ENCODE measurements around the gene MNT. TPM values are rescaled to one million over a fixed set of nuclear protein-coding genes. Genes with fewer than 3 reads are reported as not detected.

The MNT gene
- total RNA-seq, 3 donors from 2014 or later (not counting 1 experiment from before 2014, with no cell fraction given), result 72.3 to 108 (median 77.6) TPM

DNA sequence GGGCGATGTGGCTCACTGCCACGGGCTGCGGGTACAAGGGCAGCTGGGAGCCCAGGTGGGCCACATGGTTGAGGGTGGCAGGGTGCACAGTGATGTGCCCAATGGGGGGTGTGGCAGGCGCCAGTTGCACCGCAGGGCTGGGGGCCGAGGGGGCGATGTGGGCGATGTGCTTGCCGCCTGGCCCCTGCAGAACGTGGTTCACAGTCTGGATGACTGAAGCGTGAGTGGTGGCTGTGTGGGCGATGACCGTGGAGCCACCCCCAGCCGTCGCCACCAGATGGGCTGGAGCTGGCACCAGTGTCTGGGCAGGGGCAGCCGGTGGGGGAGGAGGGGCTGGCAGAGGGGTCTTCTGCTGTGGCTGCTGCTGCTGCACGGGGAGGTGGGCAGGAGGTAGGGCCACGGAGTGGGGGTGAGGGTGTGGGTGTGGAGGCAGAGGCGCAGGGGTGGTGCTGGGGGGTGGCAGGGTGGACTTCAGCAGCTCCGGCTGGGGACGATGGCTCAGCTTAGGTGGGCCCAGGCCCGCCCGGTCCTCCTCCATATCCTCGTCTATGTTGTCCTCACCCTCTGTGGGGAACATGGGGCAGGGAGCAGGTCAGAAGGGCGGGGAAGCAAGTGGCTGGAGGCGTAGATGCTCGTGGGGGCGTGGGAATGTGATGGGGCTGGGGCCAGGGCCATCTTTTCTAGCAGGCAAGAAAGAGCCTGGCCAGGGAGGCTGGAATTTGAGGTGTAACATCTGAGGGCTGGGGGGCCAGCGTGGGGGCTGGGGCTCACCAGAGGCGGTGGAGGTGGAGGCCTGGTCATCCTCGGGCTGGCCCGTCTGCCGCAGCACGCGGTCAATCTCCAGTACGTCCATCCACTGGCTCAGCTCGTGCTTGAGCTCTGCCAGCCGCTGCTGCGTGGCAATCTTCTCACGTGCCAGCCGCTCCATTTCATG, 13.5 kb downstream of the MNT start:
- H3K36me3 ChIP-seq (ENCODE audit: control insufficient read depth, insufficient read depth, low read length), result peaks cover 19% of the 10 kb centered on the region
- TF ChIP-seq, protein P1, sequence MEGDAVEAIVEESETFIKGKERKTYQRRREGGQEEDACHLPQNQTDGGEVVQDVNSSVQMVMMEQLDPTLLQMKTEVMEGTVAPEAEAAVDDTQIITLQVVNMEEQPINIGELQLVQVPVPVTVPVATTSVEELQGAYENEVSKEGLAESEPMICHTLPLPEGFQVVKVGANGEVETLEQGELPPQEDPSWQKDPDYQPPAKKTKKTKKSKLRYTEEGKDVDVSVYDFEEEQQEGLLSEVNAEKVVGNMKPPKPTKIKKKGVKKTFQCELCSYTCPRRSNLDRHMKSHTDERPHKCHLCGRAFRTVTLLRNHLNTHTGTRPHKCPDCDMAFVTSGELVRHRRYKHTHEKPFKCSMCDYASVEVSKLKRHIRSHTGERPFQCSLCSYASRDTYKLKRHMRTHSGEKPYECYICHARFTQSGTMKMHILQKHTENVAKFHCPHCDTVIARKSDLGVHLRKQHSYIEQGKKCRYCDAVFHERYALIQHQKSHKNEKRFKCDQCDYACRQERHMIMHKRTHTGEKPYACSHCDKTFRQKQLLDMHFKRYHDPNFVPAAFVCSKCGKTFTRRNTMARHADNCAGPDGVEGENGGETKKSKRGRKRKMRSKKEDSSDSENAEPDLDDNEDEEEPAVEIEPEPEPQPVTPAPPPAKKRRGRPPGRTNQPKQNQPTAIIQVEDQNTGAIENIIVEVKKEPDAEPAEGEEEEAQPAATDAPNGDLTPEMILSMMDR (IDR thresholded peaks at IDR 0.05), result no peak

GRCh38 chr17:2386400-2387085, 14.3 kb downstream of the MNT start:
- ATAC-seq, result no peak
- intact Hi-C loops (cut with micrococcal nuclease), result no loop called here

More for the DNA sequence above, 13.5 kb downstream of the MNT start:
- H3K27me3 Mint-ChIP-seq (ENCODE audit: low read depth in 2 of 2), result no peaks in the 10 kb centered on the region
- Histone ChIP-seq H3K27ac (ENCODE audit: low read length) (no peak overlapping the region), H3K9me3 (ENCODE audit: control insufficient read depth, insufficient read depth, low read length) (no peaks in the 10 kb centered on the region), H3K4me1 (ENCODE audit: control insufficient read depth, insufficient read depth, low read length) (peaks cover 29% of the 10 kb centered on the region), H3K4me3 (ENCODE audit: low read length) (no peak overlapping the region), H3K27me3 (ENCODE audit: control insufficient read depth, insufficient read depth, low read length) (no peaks in the 10 kb centered on the region)
- H3K27ac Mint-ChIP-seq, result no peak overlapping the region
- no peak for DNase-seq
- no peaks in the 10 kb centered on the region for H3K36me3 Mint-ChIP-seq
- ATAC-seq, result no peak
- intact Hi-C loops (cut with micrococcal nuclease), result no loop called here
- peaks cover 11 to 29% of the 10 kb centered on the region in 2 donors for H3K4me1 Mint-ChIP-seq
- no peak overlapping the region for H3K4me3 Mint-ChIP-seq
- WGBS (ENCODE audit: insufficient coverage), result 95% methylated on average over 41 of the region's 41 CpGs
- no peaks in the 10 kb centered on the region for H3K9me3 Mint-ChIP-seq

GRCh38 chr17:2385240-2386210, 15.3 kb downstream of the MNT start:
- no peaks in the 10 kb centered on the region for H3K9me3 Mint-ChIP-seq

More at GRCh38 chr17:2386400-2387085, 14.3 kb downstream of the MNT start:
- Mint-ChIP-seq H3K27ac (no peak overlapping the region), H3K9me3 (no peaks in the 10 kb centered on the region), H3K36me3 (no peaks in the 10 kb centered on the region), H3K27me3 (ENCODE audit: low read depth in 2 of 2) (no peaks in the 10 kb centered on the region), H3K4me3 (no peak overlapping the region), H3K4me1 (peaks cover 3 to 21% of the 10 kb centered on the region in 2 donors)
- 95% methylated on average over 22 of the region's 22 CpGs for WGBS (ENCODE audit: insufficient coverage)
- H3K4me3 ChIP-seq (ENCODE audit: low read length), result no peak overlapping the region
- no peak overlapping the region for H3K27ac ChIP-seq (ENCODE audit: low read length)
- H3K27me3 ChIP-seq (ENCODE audit: control insufficient read depth, insufficient read depth, low read length), result no peaks in the 10 kb centered on the region
- peaks cover 19% of the 10 kb centered on the region for H3K36me3 ChIP-seq (ENCODE audit: control insufficient read depth, insufficient read depth, low read length)
- no peaks in the 10 kb centered on the region for H3K9me3 ChIP-seq (ENCODE audit: control insufficient read depth, insufficient read depth, low read length)
- DNase-seq, result no peak
- TF ChIP-seq, protein P1 (IDR thresholded peaks at IDR 0.05), result no peak
- H3K4me1 ChIP-seq (ENCODE audit: control insufficient read depth, insufficient read depth, low read length), result peaks cover 22% of the 10 kb centered on the region

More at GRCh38 chr17:2385240-2386210, 15.3 kb downstream of the MNT start:
- Histone ChIP-seq H3K27me3 (ENCODE audit: control insufficient read depth, insufficient read depth, low read length) (no peaks in the 10 kb centered on the region), H3K36me3 (ENCODE audit: control insufficient read depth, insufficient read depth, low read length) (peaks cover 21% of the 10 kb centered on the region), H3K4me3 (ENCODE audit: low read length) (no peak overlapping the region), H3K9me3 (ENCODE audit: control insufficient read depth, insufficient read depth, low read length) (no peaks in the 10 kb centered on the region), H3K4me1 (ENCODE audit: control insufficient read depth, insufficient read depth, low read length) (peaks cover 12% of the 10 kb centered on the region), H3K27ac (ENCODE audit: low read length) (no peak overlapping the region)
- H3K4me3 Mint-ChIP-seq, result no peak overlapping the region
- no peak for DNase-seq
- 91% methylated on average over 16 of the region's 18 CpGs for whole genome bisulfite sequencing (ENCODE audit: insufficient coverage)
- no peak for ATAC-seq
- H3K27ac Mint-ChIP-seq, result no peak overlapping the region
- H3K36me3 Mint-ChIP-seq, result no peaks in the 10 kb centered on the region
- no peaks in the 10 kb centered on the region for H3K27me3 Mint-ChIP-seq (ENCODE audit: low read depth in 2 of 2)
- intact Hi-C loops (cut with micrococcal nuclease), result no loop called here
- TF ChIP-seq, protein P1 (IDR thresholded peaks at IDR 0.05), result no peak
- H3K4me1 Mint-ChIP-seq, result peaks cover 0 to 19% of the 10 kb centered on the region in 2 donors

Measured in natural killer cell (primary cell).